Neutrophil (primary cell): Measurements from ENCODE around the gene CYP26B1.
A peak's percentile ranks its signal among the peaks of the same experiment; 100 is the strongest.

Experiments used
- H3K27ac ChIP-seq: fragments of 200-600 bp; sonication (generic); 2 replicates; pipeline ENCODE4 v1.5.1; 2016; ENCODE audit warnings: mild to moderate bottlenecking, moderate library complexity
- H3K27me3 ChIP-seq: fragments of 200-600 bp; sonication (generic); 2 replicates; pipeline ENCODE4 v1.6.0; 2016; ENCODE audit warnings: mild to moderate bottlenecking
- H3K36me3 ChIP-seq: fragments of 200-600 bp; sonication (generic); 2 replicates; pipeline ENCODE4 v1.5.1; 2017
- H3K4me1 ChIP-seq, 2 experiments: fragments of 200-600 bp in 1 of 2; sonication (generic) in 1 of 2; 1 replicate in 1 of 2; 2 replicates in 1 of 2; pipeline versions ENCODE4 v1.5.1 to v1.6.1; 2013 to 2016; ENCODE audit warnings: low read depth in 1 of 2, low read length in 1 of 2, mild to moderate bottlenecking in 1 of 2, moderate library complexity in 1 of 2; ENCODE audit not compliant: control insufficient read depth in 1 of 2, insufficient read depth in 1 of 2
- H3K4me3 ChIP-seq, 2 experiments: fragments of 200-600 bp in 1 of 2; sonication (generic) in 1 of 2; 1 replicate in 1 of 2; 2 replicates in 1 of 2; pipeline ENCODE4 v1.5.1; 2013 to 2016; ENCODE audit warnings: low read depth in 1 of 2, low read length in 1 of 2, mild to moderate bottlenecking in 1 of 2, moderate library complexity in 1 of 2
- H3K9me3 ChIP-seq: fragments of 200-600 bp; sonication (generic); 2 replicates; pipeline ENCODE4 v1.5.1; 2016
- CTCF ChIP-seq: fragments of 200-600 bp; sonication (generic); IDR thresholded peaks from 2 replicates; pipeline ENCODE4 v1.5.1; 2016; ENCODE audit warnings: antibody characterized with exemption

CYP26B1 gene

GRCh38 chr2:72150157-72150860 is 2.6 kb upstream of the CYP26B1 start:
- no peak overlapping the region for H3K27ac ChIP-seq
- peak; percentile 57 for TF ChIP-seq CTCF
- no peaks in the 10 kb centered on the region for H3K9me3 ChIP-seq
- peaks cover 100% of the 10 kb centered on the region for H3K27me3 ChIP-seq
- no peaks in the 10 kb centered on the region for H3K36me3 ChIP-seq
- peak overlapping the region in 1 of 2 experiments; percentile 47 for H3K4me3 ChIP-seq
- H3K4me1 ChIP-seq, result peaks cover 15 to 39% of the 10 kb centered on the region in 2 experiments

- TF ChIP-seq CTCF, result no peak
- H3K27me3 ChIP-seq, result peaks cover 100% of the 10 kb centered on the region
Measured at GRCh38 chr2:72149556-72150156, 2.0 kb upstream of the CYP26B1 start.

GRCh38 chr2:72148837-72149555 is 1.3 kb upstream of the CYP26B1 start:
- Histone ChIP-seq H3K4me1 (peaks cover 22 to 52% of the 10 kb centered on the region in 2 experiments), H3K27me3 (peaks cover 100% of the 10 kb centered on the region), H3K4me3 (peak overlapping the region in 1 of 2 experiments; percentile 47), H3K36me3 (no peaks in the 10 kb centered on the region), H3K9me3 (no peaks in the 10 kb centered on the region), H3K27ac (no peak overlapping the region)
- no peak for TF ChIP-seq CTCF

More at GRCh38 chr2:72149556-72150156, 2.0 kb upstream of the CYP26B1 start:
- Histone ChIP-seq H3K36me3 (no peaks in the 10 kb centered on the region), H3K4me3 (peak overlapping the region in 1 of 2 experiments; percentile 47), H3K27ac (no peak overlapping the region), H3K4me1 (peaks cover 21 to 46% of the 10 kb centered on the region in 2 experiments), H3K9me3 (no peaks in the 10 kb centered on the region)

GRCh38 chr2:72148003-72148836 is 558 bp upstream of the CYP26B1 start:
- no peak for TF ChIP-seq CTCF
- Histone ChIP-seq H3K4me1 (peaks cover 22 to 58% of the 10 kb centered on the region in 2 experiments), H3K4me3 (peak overlapping the region in 1 of 2 experiments; percentile 47), H3K36me3 (no peaks in the 10 kb centered on the region), H3K27ac (no peak overlapping the region), H3K27me3 (peaks cover 100% of the 10 kb centered on the region), H3K9me3 (no peaks in the 10 kb centered on the region)
